ENCODE measurements around the gene SS18. TPM values are rescaled to one million over a fixed set of nuclear protein-coding genes. Genes with fewer than 3 reads are reported as not detected.

Gene SS18
- total and polyA plus RNA-seq, 2 of the 13 experiments (the other 11 are each of a cell fraction or from before 2014, with no cell fraction given): 49.2 to 82.7 TPM

DNA sequence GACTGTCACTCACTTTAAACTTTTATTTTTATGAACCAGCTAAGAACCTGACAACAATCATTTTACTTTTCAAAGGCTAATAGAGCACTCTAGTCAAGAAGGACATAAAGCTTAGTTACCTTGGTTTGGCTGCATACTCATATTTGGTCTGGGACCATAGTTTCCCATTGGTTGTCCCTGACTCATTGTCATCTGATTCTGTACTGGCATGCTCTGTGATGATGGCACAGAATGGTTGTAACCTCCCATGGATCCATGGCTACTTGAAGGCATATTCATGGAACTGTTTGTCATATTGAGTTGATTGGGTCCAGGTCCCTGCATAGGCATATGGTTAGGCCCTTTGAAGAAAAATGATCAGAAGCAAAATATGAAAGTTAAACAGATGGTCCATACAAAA, 37.9 kb downstream of the SS18 start:
- no peak for ATAC-seq
- intact Hi-C loops (cut with micrococcal nuclease; ENCODE audit: unreplicated experiment): no loop called here
- no peak overlapping the region for H3K4me2 ChIP-seq (ENCODE audit: low read depth, low read length)
- no peak for FAIRE-seq
- H4K20me1 ChIP-seq (ENCODE audit: insufficient read depth, low read length): no peaks in the 10 kb centered on the region
- ChIA-PET POLR2A (no interaction called here), CTCF (ENCODE audit: low intra/inter-chr PET ratio, low total read pairs) (no interaction called here)
- in situ Hi-C loops (cut with HindIII; ENCODE audit: extremely low pct_ligation_motif_present, low pct_unique_long_range_greater_than_20kb): no loop called here
- no peak overlapping the region for H3K4me3 ChIP-seq (replicated peaks in 1 of 3; ENCODE audit: insufficient read depth in 1 of 3, low read depth in 2 of 3, low read length in 3 of 3)
- H3K27me3 ChIP-seq (ENCODE audit: control insufficient read depth in 1 of 2, insufficient read depth in 2 of 2, low read length in 2 of 2): no peaks in the 10 kb centered on the region
- no peak for DNase-seq (ENCODE audit: low spot score)
- H3K4me1 ChIP-seq (ENCODE audit: insufficient read depth, low read length): no peaks in the 10 kb centered on the region
- no peak overlapping the region for H2AFZ ChIP-seq (ENCODE audit: low read length)
- BruUV-seq (replicated peaks): no TSS peak
- H3K9me3 ChIP-seq (ENCODE audit: low read length): no peaks in the 10 kb centered on the region
- no peak overlapping the region for H3K9ac ChIP-seq (ENCODE audit: insufficient read depth, low read depth, low read length)
- no peak for TF ChIP-seq ZNF296 (CRISPR knock-in tag; conservative IDR thresholded peaks at IDR 0.05)
- TF ChIP-seq, protein P1, sequence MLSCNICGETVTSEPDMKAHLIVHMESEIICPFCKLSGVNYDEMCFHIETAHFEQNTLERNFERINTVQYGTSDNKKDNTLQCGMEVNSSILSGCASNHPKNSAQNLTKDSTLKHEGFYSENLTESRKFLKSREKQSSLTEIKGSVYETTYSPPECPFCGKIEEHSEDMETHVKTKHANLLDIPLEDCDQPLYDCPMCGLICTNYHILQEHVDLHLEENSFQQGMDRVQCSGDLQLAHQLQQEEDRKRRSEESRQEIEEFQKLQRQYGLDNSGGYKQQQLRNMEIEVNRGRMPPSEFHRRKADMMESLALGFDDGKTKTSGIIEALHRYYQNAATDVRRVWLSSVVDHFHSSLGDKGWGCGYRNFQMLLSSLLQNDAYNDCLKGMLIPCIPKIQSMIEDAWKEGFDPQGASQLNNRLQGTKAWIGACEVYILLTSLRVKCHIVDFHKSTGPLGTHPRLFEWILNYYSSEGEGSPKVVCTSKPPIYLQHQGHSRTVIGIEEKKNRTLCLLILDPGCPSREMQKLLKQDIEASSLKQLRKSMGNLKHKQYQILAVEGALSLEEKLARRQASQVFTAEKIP (CRISPR knock-in tag; IDR thresholded peaks at IDR 0.05; ENCODE audit: borderline replicate concordance): no peak
- no peak for TF ChIP-seq SKI (IDR thresholded peaks at IDR 0.05; ENCODE audit: partially characterized antibody)
- TF ChIP-seq GATA4 (IDR thresholded peaks at IDR 0.05; ENCODE audit: borderline replicate concordance, low read depth): no peak
- TF ChIP-seq ATF7-NPFF (CRISPR knock-in tag; IDR thresholded peaks at IDR 0.05; ENCODE audit: low read depth): no peak
- TF ChIP-seq, protein P2, sequence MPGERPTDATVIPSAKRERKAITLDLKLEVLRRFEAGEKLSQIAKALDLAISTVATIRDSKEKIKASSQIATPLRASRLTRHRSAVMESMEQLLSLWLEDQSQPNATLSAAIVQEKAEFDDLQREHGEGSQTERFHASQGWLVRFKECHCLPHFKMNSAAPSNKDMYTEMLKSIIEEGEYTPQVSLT (CRISPR knock-in tag; IDR thresholded peaks at IDR 0.05; ENCODE audit: borderline replicate concordance, low read depth): no peak
- TF ChIP-seq KMT2A (CRISPR knock-in tag; IDR thresholded peaks at IDR 0.05): no peak
- TF ChIP-seq FOXC1 (CRISPR knock-in tag; IDR thresholded peaks at IDR 0.05; ENCODE audit: borderline replicate concordance): no peak
- TF ChIP-seq ZNF766 (CRISPR knock-in tag; IDR thresholded peaks at IDR 0.05; ENCODE audit: borderline replicate concordance): no peak
- no peak for TF ChIP-seq MYNN (CRISPR knock-in tag; IDR thresholded peaks at IDR 0.05; ENCODE audit: low read depth)
- TF ChIP-seq KLF12 (CRISPR knock-in tag; IDR thresholded peaks at IDR 0.05; ENCODE audit: borderline replicate concordance): no peak
- no peak for TF ChIP-seq KLF6 (CRISPR knock-in tag; IDR thresholded peaks at IDR 0.05)
- TF ChIP-seq, protein P3, sequence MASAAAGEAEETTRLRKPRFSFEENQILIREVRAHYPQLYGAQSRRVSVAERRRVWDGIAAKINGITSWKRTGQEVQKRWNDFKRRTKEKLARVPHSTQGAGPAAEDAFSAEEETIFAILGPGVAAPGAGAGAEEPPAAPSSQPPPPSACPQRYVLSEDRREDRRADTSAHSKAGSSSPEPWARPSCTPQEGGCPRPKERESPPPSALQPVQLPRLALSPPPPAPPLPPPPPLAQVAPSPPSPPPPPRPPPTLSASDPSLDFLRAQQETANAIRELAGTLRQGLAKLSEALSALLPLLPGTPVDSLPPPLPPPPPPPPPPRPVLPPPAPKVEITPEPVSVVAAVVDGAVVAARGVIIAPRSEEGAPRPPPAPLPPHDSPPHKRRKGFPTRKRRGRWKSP (CRISPR knock-in tag; IDR thresholded peaks at IDR 0.05): no peak
- no peak for TF ChIP-seq TBX3 (IDR thresholded peaks at IDR 0.05; ENCODE audit: borderline replicate concordance)
- no peak for TF ChIP-seq RARA (CRISPR knock-in tag; IDR thresholded peaks at IDR 0.05)
- no peak for TF ChIP-seq ZNF350 (CRISPR knock-in tag; IDR thresholded peaks at IDR 0.05; ENCODE audit: borderline replicate concordance, low read depth)
- H3K27ac ChIP-seq (ENCODE audit: extremely low read length, insufficient read depth, low read length): no peak overlapping the region
- H3K79me2 ChIP-seq (ENCODE audit: insufficient read depth, low read length): no peaks in the 10 kb centered on the region
- H3K36me3 ChIP-seq (replicated peaks in 1 of 2; ENCODE audit: control insufficient read depth in 1 of 2, insufficient read depth in 2 of 2, low read length in 2 of 2): peaks cover 12 to 43% of the 10 kb centered on the region in 2 experiments

All from HepG2 (cell line).